Gastrocnemius medialis (tissue), 4 donors: ENCODE results near the gene BST2. TPM values are rescaled to one million over a fixed set of nuclear protein-coding genes. Genes with fewer than 3 reads are reported as not detected.

ENCODE experiments used
- ATAC-seq, 2 donors: fragments of 150-250 bp; one replicate each; pipeline ENCODE4 v1.9.1; 2016
- DNase-seq, 2 donors: peaks; one replicate each; pipeline ENCODE4 v3.0.0-alpha.2; 2019
- H3K27ac ChIP-seq, 4 donors: fragments of 200-600 bp; sonication (generic); 1 replicate in 1 of 4; 2 replicates in 3 of 4; pipeline ENCODE4 v1.5.1; 2016 to 2018; ENCODE audit warnings: mild to moderate bottlenecking in 2 of 4, moderate library complexity in 1 of 4
- H3K27me3 ChIP-seq, 3 donors: fragments of 200-600 bp; sonication (generic) in 2 of 3; 1 replicate in 1 of 3; 2 replicates in 2 of 3; pipeline versions ENCODE4 v1.5.1 to v1.6.0; 2016 to 2019; ENCODE audit warnings: mild to moderate bottlenecking in 1 of 3, moderate library complexity in 1 of 3
- H3K36me3 ChIP-seq, 2 donors: fragments of 200-600 bp; sonication (generic) in 1 of 2; one replicate each; pipeline ENCODE4 v1.5.1; 2017 to 2018
- H3K4me1 ChIP-seq, 2 donors: fragments of 200-600 bp; sonication (generic) in 1 of 2; one replicate each; pipeline ENCODE4 v1.5.1; 2016 to 2017; ENCODE audit warnings: mild to moderate bottlenecking in 2 of 2
- H3K4me3 ChIP-seq, 4 donors: fragments of 200-600 bp; sonication (generic) in 3 of 4; 1 replicate in 1 of 4; 2 replicates in 3 of 4; pipeline ENCODE4 v1.5.1; 2016 to 2019; ENCODE audit warnings: mild to moderate bottlenecking in 2 of 4
- H3K9me3 ChIP-seq, 3 donors: fragments of 200-600 bp; sonication (generic) in 2 of 3; 1 replicate in 1 of 3; 2 replicates in 2 of 3; pipeline ENCODE4 v1.5.1; 2016 to 2019
- CTCF ChIP-seq, 5 experiments: fragments of 450-650 bp in 3 of 5; fragments of 200-600 bp in 2 of 5; sonication (generic) in 2 of 5; IDR thresholded peaks in 4 of 5; conservative IDR thresholded peaks in 1 of 5; 1 replicate in 4 of 5; 2 replicates in 1 of 5; pipeline ENCODE4 v1.5.1; 2016 to 2019; ENCODE audit warnings: antibody characterized with exemption in 5 of 5, mild to moderate bottlenecking in 3 of 5, moderate library complexity in 3 of 5
- POLR2A ChIP-seq, 2 donors: fragments of 450-650 bp; IDR thresholded peaks; one replicate each; pipeline ENCODE4 v1.6.1; 2017; ENCODE audit warnings: antibody characterized with exemption in 2 of 2, mild to moderate bottlenecking in 2 of 2, moderate library complexity in 2 of 2
- in situ Hi-C, 4 donors: fragments of 200-750 bp; cut with MboI; loops; one replicate each; pipeline versions ENCODE4 v1.15.0 to v1.8.0; 2017; ENCODE audit warnings: low sequenced_read_pairs in 4 of 4
- intact Hi-C: fragments of 100-400 bp; cut with DNase I; formaldehyde crosslinking; loops from one replicate; pipeline ENCODE4 v1.15.1; 2023; ENCODE audit warnings: low total_unique reads
- total RNA-seq, 4 donors: library from RNA; depleted of rRNA; stranded (reverse); fragments of >200 nt; gene quantifications; one replicate each; pipeline versions ENCODE4 v1.1.0 to v1.2.3, GENCODE V29; 2016

Gene BST2
- total RNA-seq, 4 donors from 2014 or later = 19.0 to 28.2 (median 23.1) TPM

- DNase-seq (no peak), ATAC-seq (no peak)
- no peak overlapping the region for H3K4me3 ChIP-seq
- no peaks in the 10 kb centered on the region for H3K36me3 ChIP-seq
- no peaks in the 10 kb centered on the region for H3K27me3 ChIP-seq
- intact Hi-C loops (no loop called here), in situ Hi-C loops (no loop called here)
- H3K4me1 ChIP-seq = no peaks in the 10 kb centered on the region
- no peaks in the 10 kb centered on the region for H3K9me3 ChIP-seq
- H3K27ac ChIP-seq = no peak overlapping the region
- TF ChIP-seq CTCF (IDR thresholded peaks at IDR 0.05 in 4 of 5, conservative IDR thresholded peaks at IDR 0.05 in 1 of 5) = no peak
- TF ChIP-seq POLR2A (IDR thresholded peaks at IDR 0.05) = no peak
Measured at GRCh38 chr19:17359905-17360800, 45.3 kb downstream of the BST2 start.

GRCh38 chr19:17358395-17358794 lies 47.0 kb downstream of the BST2 start:
- ATAC-seq (peak; percentile 53 to 58), DNase-seq (peak in 1 of 2 donors; percentile 33)
- Histone ChIP-seq H3K4me1 (no peaks in the 10 kb centered on the region), H3K4me3 (no peak overlapping the region), H3K9me3 (no peaks in the 10 kb centered on the region), H3K27me3 (no peaks in the 10 kb centered on the region), H3K27ac (peak overlapping the region; percentile 12 to 75 (median 56)), H3K36me3 (no peaks in the 10 kb centered on the region)
- TF ChIP-seq CTCF (IDR thresholded peaks at IDR 0.05 in 4 of 5, conservative IDR thresholded peaks at IDR 0.05 in 1 of 5) = no peak
- in situ Hi-C loops = no loop called here
- intact Hi-C loops = no loop called here

GRCh38 chr19:17357724-17358123 lies 47.7 kb downstream of the BST2 start:
- no peaks in the 10 kb centered on the region for H3K4me1 ChIP-seq
- DNase-seq = no peak
- H3K36me3 ChIP-seq = no peaks in the 10 kb centered on the region
- no peak overlapping the region for H3K4me3 ChIP-seq
- peak in 1 of 2 donors; percentile 40 for ATAC-seq
- intact Hi-C loops = no loop called here
- H3K27ac ChIP-seq = peak overlapping the region; percentile 12 to 75 (median 56)
- no peaks in the 10 kb centered on the region for H3K9me3 ChIP-seq
- no peak for TF ChIP-seq POLR2A (IDR thresholded peaks at IDR 0.05)
- no peak for TF ChIP-seq CTCF (IDR thresholded peaks at IDR 0.05 in 4 of 5, conservative IDR thresholded peaks at IDR 0.05 in 1 of 5)
- peaks cover 0 to 4% (median 0%) of the 10 kb centered on the region in 3 donors for H3K27me3 ChIP-seq
- in situ Hi-C loops = no loop called here

GRCh38 chr19:17357078-17357666 lies 48.3 kb downstream of the BST2 start:
- in situ Hi-C loops = no loop called here
- no peaks in the 10 kb centered on the region for H3K9me3 ChIP-seq
- H3K27ac ChIP-seq = peak overlapping the region in 3 of 4 donors; percentile 52 to 75 (median 60)

More at GRCh38 chr19:17357078-17357666, 48.3 kb downstream of the BST2 start:
- ATAC-seq (no peak), DNase-seq (no peak)
- intact Hi-C loops = no loop called here
- TF ChIP-seq CTCF (IDR thresholded peaks at IDR 0.05 in 4 of 5, conservative IDR thresholded peaks at IDR 0.05 in 1 of 5) (no peak), POLR2A (IDR thresholded peaks at IDR 0.05) (no peak)
- no peaks in the 10 kb centered on the region for H3K36me3 ChIP-seq
- no peaks in the 10 kb centered on the region for H3K4me1 ChIP-seq
- H3K27me3 ChIP-seq = peaks cover 0 to 6% (median 0%) of the 10 kb centered on the region in 3 donors
- H3K4me3 ChIP-seq = no peak overlapping the region
